Measurements from ENCODE around the gene MFRP. TPM values are rescaled to one million over a fixed set of nuclear protein-coding genes. Genes with fewer than 3 reads are reported as not detected.

MFRP gene
- total RNA-seq, 1 donor from 2014 or later: not detected

DNA sequence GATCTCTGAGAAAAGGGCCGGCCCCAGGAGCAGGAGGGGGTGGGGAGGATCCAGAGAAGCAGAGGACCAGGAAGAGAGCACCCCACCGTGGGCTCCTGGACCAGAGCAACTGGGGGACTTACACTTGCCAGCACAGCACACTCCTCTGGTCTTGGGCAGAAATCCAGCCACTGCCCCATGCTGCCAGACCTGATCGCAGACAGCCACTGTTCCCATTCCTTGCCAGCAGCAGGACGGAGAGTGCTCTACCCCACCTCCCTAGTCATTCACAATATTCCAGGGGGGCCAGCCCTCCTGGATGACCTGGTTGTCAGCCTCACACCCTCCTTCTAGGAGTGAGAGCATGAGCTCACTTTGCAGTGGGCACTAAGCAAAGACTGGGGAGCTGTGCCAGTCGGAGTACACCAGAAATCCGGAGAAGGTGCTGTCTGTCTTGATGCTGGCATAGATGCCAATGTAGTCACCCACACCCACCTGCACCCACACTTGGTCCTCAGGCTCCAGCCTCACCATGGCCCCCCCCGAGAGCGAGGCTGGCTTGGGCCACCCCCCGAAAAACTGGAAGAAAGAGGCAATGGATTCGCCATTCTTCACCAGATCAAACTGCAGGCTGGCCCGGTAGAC lies 7.4 kb downstream of the MFRP start:
- Mint-ChIP-seq H3K4me1 (ENCODE audit: unreplicated experiment) (peaks cover 45% of the 10 kb centered on the region), H3K36me3 (ENCODE audit: unreplicated experiment) (no peaks in the 10 kb centered on the region), H3K27ac (ENCODE audit: unreplicated experiment) (peak overlapping the region; percentile 56), H3K9me3 (ENCODE audit: unreplicated experiment) (no peaks in the 10 kb centered on the region), H3K27me3 (ENCODE audit: unreplicated experiment) (peaks cover 10% of the 10 kb centered on the region), H3K4me3 (ENCODE audit: unreplicated experiment) (peak overlapping the region; percentile 66)
- DNase-seq (ENCODE audit: extremely low spot score, unreplicated experiment): no peak
- TF ChIP-seq, protein P1, sequence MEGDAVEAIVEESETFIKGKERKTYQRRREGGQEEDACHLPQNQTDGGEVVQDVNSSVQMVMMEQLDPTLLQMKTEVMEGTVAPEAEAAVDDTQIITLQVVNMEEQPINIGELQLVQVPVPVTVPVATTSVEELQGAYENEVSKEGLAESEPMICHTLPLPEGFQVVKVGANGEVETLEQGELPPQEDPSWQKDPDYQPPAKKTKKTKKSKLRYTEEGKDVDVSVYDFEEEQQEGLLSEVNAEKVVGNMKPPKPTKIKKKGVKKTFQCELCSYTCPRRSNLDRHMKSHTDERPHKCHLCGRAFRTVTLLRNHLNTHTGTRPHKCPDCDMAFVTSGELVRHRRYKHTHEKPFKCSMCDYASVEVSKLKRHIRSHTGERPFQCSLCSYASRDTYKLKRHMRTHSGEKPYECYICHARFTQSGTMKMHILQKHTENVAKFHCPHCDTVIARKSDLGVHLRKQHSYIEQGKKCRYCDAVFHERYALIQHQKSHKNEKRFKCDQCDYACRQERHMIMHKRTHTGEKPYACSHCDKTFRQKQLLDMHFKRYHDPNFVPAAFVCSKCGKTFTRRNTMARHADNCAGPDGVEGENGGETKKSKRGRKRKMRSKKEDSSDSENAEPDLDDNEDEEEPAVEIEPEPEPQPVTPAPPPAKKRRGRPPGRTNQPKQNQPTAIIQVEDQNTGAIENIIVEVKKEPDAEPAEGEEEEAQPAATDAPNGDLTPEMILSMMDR (IDR thresholded peaks at IDR 0.05): no peak

DNA sequence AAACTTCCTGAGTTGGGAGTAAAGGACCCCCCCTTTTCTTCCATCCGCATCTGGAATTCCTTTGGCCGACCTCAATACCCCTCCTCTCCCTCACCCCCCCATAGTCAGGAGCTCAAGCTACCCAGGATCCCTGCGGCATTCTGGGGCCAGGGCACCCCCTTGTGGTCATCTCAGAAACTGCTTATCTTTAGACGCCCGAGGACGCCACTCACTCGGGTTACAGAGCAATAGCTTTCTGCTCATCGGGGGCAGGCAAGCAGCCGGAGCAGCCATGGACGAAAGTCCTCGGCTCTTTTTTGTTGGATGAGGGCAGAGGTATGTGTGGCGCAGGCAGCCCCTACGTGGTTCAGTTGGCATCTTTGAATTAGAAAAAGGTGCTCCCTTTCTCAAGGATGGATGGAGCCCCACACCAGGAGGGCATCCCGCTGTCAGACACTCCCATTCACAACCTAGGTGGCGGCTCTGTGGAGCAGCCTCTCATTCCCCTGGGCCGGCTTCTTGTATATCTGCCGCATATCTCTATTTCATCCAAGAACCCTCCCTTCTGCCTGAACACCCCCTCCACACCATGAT lies 8.1 kb downstream of the MFRP start:
- TF ChIP-seq, protein P1 (IDR thresholded peaks at IDR 0.05): peak; percentile 78
- no peaks in the 10 kb centered on the region for H3K9me3 Mint-ChIP-seq (ENCODE audit: unreplicated experiment)
- peak overlapping the region; percentile 35 for H3K4me3 Mint-ChIP-seq (ENCODE audit: unreplicated experiment)
- peak; percentile 91 for DNase-seq (ENCODE audit: extremely low spot score, unreplicated experiment)
- H3K27ac Mint-ChIP-seq (ENCODE audit: unreplicated experiment): peak overlapping the region; percentile 50
- H3K4me1 Mint-ChIP-seq (ENCODE audit: unreplicated experiment): peaks cover 48% of the 10 kb centered on the region
- H3K27me3 Mint-ChIP-seq (ENCODE audit: unreplicated experiment): peaks cover 7% of the 10 kb centered on the region
- H3K36me3 Mint-ChIP-seq (ENCODE audit: unreplicated experiment): no peaks in the 10 kb centered on the region

DNA sequence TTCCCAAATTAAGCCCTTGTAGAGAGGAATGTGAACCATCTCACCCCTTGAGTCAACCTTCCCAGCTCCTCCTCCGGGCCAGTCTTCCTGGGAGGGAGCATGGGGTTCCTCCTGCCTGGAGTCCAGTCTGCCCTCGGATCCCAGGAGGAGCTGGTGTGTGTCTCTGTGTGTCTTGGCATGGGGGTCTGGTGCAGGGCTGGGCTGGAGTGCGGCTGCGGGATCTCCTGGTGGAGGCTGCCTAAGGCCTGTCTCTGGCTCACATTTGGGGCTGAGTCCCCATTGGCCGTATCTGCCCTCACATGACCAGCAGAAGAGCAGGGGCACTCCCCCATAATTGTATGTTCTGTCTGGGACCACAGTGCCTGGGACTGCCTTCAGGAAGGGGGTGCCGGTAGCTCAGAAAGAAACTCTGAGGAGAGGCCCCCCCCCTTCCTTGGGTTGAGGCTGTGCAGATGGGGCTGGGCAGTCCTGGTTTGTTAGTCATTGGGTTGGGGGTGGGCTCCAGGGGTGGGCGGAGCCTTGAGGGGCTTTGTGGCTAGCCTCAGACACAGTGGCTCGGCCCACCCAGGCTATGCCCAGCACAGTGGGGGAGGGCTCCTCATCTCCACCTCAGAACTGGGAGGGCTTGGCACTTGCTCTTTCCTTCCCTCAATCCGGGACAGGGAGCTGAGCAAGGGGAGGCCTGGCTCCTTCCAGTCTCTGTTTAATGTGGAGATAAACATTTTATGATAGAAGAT lies 8.8 kb downstream of the MFRP start:
- Mint-ChIP-seq H3K36me3 (ENCODE audit: unreplicated experiment) (no peaks in the 10 kb centered on the region), H3K4me1 (ENCODE audit: unreplicated experiment) (peaks cover 48% of the 10 kb centered on the region), H3K27me3 (ENCODE audit: unreplicated experiment) (peaks cover 5% of the 10 kb centered on the region), H3K27ac (ENCODE audit: unreplicated experiment) (peak overlapping the region; percentile 50), H3K9me3 (ENCODE audit: unreplicated experiment) (no peaks in the 10 kb centered on the region), H3K4me3 (ENCODE audit: unreplicated experiment) (peak overlapping the region; percentile 35)
- no peak for DNase-seq (ENCODE audit: extremely low spot score, unreplicated experiment)
- TF ChIP-seq, protein P1 (IDR thresholded peaks at IDR 0.05): no peak

DNA sequence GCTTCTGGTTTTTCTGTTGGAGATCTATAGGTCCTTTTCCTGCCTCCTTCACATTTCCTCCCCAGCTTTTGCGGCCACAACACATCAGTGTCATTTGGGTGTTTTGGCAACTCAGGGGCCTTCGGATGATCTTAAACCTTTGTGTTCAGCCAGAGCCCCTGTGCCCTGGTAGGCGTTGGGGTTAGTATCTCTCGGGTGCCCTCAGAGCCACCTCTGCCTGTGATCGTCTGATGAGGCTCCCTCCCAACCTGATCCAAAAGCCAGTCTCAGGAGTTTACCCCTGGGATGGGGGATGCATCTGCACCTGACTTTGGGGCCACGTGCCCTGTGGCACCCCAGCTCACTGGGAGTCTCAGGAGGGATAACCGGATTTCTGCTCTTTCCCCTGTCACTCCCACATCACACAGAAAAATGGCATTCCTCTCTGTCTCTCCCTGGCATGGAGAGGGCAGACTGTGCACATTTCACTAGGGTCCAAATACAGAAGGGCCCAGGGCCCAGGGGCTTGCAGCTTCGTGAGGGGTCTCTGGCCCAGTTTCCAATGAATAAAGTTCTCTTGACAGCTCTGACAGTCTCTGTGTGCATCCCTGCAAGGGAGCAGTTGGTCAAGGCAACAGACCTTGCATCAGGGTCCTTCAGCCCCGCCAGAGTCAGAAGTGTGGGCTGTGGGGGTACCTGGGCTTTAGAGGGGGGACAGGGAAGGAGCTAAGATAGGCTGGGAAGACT lies 9.6 kb downstream of the MFRP start:
- peak overlapping the region; percentile 99 for H3K4me3 Mint-ChIP-seq (ENCODE audit: unreplicated experiment)
- TF ChIP-seq, protein P1 (IDR thresholded peaks at IDR 0.05): no peak
- no peaks in the 10 kb centered on the region for H3K36me3 Mint-ChIP-seq (ENCODE audit: unreplicated experiment)
- DNase-seq (ENCODE audit: extremely low spot score, unreplicated experiment): no peak
- peak overlapping the region; percentile 7 for H3K27ac Mint-ChIP-seq (ENCODE audit: unreplicated experiment)
- peaks cover 48% of the 10 kb centered on the region for H3K4me1 Mint-ChIP-seq (ENCODE audit: unreplicated experiment)
- H3K27me3 Mint-ChIP-seq (ENCODE audit: unreplicated experiment): peaks cover 5% of the 10 kb centered on the region
- no peaks in the 10 kb centered on the region for H3K9me3 Mint-ChIP-seq (ENCODE audit: unreplicated experiment)
